GM06990 (cell line): ENCODE results near the gene MYO7B.

Source experiments
- DNase-seq: peaks from one replicate; pipeline ENCODE4 v3.0.0-alpha.2; 2011; ENCODE audit not compliant: insufficient read length; ENCODE audit errors: extremely low read depth
- H3K27me3 ChIP-seq: replicated peaks from 2 replicates; pipeline ENCODE4 v1.6.0; 2011; ENCODE audit warnings: low read length; ENCODE audit not compliant: control insufficient read depth, insufficient read depth
- H3K36me3 ChIP-seq: 2 replicates; pipeline ENCODE4 v1.5.1; 2011; ENCODE audit warnings: low read length; ENCODE audit not compliant: control insufficient read depth, insufficient read depth
- H3K4me3 ChIP-seq: replicated peaks from 2 replicates; pipeline ENCODE4 v1.5.1; 2011; ENCODE audit warnings: low read depth, mild to moderate bottlenecking, control low read depth, low read length
- TF ChIP-seq, protein P1 (sequence below): IDR thresholded peaks from 2 replicates; pipeline ENCODE4 v1.5.1; 2011; ENCODE audit warnings: low read length, control low read depth, mild to moderate bottlenecking, inconsistent platforms; ENCODE audit not compliant: insufficient read depth, poor library complexity, severe bottlenecking

The MYO7B gene

DNA sequence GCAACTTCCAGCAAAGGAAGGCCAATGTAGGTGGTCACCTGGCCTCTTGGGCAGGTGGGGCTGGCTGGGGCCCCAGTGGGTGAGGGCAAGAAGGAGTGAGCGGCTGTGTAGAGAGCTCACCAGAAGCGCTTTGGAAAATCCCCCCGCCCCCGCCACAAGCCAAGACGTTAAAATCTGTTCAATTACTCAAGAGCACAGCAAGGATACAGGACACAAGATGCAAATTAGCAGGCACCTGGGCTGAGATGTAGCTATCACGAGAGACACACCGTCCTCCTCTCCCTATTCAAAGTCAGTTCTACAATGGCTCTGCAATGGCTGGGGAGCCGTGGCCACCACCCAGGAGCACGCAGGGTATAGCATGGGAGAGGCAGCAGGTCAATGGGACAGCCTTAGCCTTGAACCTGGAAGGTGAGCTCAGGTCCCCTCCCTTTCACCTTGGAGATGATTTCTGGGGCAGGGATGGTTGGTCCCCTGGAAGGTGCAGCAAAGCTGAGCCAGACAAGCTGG is 72.0 kb downstream of the MYO7B start:
- Histone ChIP-seq H3K4me3 (no peak overlapping the region), H3K36me3 (no peaks in the 10 kb centered on the region), H3K27me3 (no peaks in the 10 kb centered on the region)
- TF ChIP-seq, protein P1, sequence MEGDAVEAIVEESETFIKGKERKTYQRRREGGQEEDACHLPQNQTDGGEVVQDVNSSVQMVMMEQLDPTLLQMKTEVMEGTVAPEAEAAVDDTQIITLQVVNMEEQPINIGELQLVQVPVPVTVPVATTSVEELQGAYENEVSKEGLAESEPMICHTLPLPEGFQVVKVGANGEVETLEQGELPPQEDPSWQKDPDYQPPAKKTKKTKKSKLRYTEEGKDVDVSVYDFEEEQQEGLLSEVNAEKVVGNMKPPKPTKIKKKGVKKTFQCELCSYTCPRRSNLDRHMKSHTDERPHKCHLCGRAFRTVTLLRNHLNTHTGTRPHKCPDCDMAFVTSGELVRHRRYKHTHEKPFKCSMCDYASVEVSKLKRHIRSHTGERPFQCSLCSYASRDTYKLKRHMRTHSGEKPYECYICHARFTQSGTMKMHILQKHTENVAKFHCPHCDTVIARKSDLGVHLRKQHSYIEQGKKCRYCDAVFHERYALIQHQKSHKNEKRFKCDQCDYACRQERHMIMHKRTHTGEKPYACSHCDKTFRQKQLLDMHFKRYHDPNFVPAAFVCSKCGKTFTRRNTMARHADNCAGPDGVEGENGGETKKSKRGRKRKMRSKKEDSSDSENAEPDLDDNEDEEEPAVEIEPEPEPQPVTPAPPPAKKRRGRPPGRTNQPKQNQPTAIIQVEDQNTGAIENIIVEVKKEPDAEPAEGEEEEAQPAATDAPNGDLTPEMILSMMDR, result no peak
- DNase-seq, result no peak

DNA sequence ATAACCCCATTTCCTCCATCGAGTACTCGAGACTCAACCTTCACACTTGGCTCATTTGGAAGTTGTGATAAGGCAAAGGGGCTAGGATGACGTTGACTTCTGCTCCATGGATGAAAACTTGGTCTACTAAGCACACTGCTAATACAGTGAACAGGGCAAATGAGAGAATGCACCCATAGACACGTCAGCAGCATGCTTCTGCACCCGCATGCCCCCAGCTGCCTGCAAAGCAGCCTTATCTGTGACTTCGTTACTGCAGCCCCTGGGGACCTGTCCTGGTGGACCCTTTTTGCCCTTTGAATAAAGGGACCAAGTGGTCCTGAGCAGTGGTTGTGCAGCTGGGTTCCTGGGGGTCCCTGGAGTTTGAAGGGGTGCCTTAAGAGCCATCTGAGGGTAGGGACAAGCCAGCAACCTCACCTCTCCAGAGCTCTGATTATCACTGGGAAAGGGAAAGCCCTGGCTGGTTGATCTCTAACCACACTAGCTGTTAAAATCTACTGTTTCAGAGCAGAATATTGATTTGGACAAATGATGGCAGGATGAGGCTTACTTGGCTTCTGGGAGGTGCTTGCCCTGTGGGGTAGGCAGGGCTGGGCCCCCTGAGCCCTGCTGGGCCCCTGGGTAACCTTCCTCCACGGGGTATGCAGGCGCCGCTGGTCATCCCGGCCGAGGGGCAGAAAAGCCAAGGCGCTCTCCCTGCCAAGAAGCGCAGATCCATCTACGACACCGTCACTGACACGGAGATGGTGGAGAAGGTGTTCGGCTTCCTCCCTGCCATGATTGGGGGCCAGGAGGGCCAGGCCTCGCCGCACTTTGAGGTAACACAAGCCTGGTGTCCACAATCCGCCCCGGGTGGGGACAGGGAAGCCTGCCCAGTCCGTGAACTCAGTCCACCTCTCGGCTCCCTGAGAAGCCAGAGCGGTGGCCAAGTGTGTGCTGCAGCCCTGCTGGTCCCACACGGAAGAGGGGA is 72.9 kb downstream of the MYO7B start:
- Histone ChIP-seq H3K4me3 (no peak overlapping the region), H3K27me3 (no peaks in the 10 kb centered on the region), H3K36me3 (no peaks in the 10 kb centered on the region)
- TF ChIP-seq, protein P1, result no peak
- DNase-seq, result no peak

DNA sequence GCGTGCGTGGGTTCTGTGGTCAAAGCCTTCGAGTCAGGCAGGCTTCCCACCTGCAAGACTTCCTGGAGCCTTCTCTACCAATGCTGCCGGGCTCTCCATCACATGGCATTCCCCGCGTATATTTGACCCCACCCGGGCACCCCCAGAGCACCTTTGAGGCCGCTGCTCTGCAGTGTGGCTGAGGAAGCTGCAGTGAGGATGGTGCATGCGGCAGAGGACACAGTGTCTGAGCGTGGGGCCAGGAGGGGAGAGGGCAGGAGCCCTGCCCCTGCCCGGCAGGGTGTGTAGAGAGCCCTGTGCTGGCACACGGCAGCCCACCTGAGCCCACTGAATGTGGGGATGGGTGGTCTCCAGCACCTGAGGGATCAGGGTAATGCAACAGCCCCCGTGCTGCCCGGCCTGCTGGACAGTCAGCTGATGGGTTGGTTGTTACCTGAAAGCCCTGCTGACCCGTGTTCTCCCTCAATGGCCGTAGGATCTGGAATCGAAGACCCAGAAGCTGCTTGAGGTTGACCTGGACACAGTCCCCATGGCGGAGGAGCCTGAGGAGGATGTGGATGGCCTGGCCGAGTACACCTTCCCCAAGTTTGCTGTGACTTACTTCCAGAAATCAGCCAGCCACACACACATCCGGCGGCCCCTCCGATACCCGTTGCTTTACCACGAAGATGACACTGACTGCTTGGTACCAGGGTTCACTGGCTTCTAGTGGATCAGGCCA is 73.7 kb downstream of the MYO7B start:
- Histone ChIP-seq H3K4me3 (no peak overlapping the region), H3K27me3 (no peaks in the 10 kb centered on the region), H3K36me3 (no peaks in the 10 kb centered on the region)
- DNase-seq, result no peak
- TF ChIP-seq, protein P1, result no peak

DNA sequence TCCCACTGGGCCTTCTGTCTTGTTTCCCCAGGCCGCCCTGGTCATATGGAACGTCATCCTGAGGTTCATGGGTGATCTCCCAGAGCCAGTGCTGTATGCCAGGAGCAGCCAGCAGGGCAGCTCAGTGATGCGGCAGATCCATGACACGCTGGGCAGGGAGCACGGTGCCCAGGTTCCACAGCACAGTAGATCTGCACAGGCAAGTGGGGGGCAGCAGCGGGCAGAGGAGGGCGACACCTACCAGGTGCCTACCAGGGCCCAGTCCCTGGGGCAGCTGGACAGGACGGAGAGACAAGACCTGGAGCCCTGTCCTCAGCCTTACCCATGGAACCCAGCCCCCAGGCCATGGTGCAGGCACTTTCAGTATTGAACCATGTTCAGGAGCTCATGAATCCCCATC is 74.3 kb downstream of the MYO7B start:
- no peak overlapping the region for H3K4me3 ChIP-seq
- no peaks in the 10 kb centered on the region for H3K36me3 ChIP-seq
- TF ChIP-seq, protein P1, result no peak
- DNase-seq, result no peak
- H3K27me3 ChIP-seq, result no peaks in the 10 kb centered on the region

DNA sequence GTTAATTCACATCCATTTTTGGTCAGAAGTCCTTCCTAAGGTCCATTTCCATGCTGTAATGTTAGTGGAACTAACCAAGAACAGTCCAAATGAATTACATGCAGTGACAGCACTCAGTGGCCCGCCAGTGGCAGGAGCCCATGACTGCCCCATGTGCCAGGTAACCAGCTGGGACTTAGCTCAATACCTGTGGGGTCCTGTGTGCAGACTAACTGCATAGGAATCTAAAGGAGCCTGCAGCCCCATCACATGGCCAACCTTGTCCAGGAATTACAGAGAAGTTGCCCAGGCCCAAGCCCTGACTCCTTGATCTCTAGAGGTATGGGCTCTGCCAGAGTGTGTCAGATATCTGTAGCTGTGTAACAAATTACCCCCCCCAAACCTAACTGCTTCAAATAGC is 75.1 kb downstream of the MYO7B start:
- H3K36me3 ChIP-seq, result no peaks in the 10 kb centered on the region
- no peak overlapping the region for H3K4me3 ChIP-seq
- no peaks in the 10 kb centered on the region for H3K27me3 ChIP-seq

More for the DNA sequence above, 75.1 kb downstream of the MYO7B start:
- DNase-seq, result no peak
- TF ChIP-seq, protein P1, result no peak
